ENCODE results near the gene TMEM176B. TPM values are rescaled to one million over a fixed set of nuclear protein-coding genes. Genes with fewer than 3 reads are reported as not detected.

Gene TMEM176B
- total and polyA plus RNA-seq, 7 donors = 2.2 to 15.9 (median 4.4) TPM

DNA sequence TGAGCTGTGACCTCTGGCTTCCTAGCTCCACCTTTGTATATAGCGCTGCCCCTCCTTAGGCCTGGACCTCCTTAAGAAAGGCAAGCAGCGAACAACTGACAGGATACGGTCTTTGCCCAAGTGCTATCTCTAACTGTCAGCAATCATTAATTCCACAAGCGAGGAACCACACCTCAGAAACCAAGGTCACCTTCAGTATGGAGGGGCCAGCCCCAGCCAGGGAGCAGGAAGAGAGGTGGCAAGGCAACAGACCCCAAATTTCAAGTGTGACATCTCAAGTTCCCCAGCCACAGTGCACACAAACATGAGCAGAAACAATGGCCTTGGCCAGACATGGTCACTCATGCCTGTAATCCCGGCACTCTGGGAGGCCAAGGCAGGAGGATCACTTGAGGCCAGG lies 47.4 kb upstream of the TMEM176B start:
- intact Hi-C loops (cut with DNase I) = no loop called here
- Histone ChIP-seq H3K4me1 (no peaks in the 10 kb centered on the region), H3K27ac (no peak overlapping the region), H3K36me3 (ENCODE audit: insufficient read depth in 1 of 2, low read depth in 1 of 2) (no peaks in the 10 kb centered on the region), H3K27me3 (ENCODE audit: insufficient read depth in 3 of 3, low read length in 2 of 3) (peaks cover 0 to 7% (median 4%) of the 10 kb centered on the region in 3 donors), H3K4me3 (no peak overlapping the region), H3K9me3 (no peaks in the 10 kb centered on the region)
- TF ChIP-seq, protein P1, sequence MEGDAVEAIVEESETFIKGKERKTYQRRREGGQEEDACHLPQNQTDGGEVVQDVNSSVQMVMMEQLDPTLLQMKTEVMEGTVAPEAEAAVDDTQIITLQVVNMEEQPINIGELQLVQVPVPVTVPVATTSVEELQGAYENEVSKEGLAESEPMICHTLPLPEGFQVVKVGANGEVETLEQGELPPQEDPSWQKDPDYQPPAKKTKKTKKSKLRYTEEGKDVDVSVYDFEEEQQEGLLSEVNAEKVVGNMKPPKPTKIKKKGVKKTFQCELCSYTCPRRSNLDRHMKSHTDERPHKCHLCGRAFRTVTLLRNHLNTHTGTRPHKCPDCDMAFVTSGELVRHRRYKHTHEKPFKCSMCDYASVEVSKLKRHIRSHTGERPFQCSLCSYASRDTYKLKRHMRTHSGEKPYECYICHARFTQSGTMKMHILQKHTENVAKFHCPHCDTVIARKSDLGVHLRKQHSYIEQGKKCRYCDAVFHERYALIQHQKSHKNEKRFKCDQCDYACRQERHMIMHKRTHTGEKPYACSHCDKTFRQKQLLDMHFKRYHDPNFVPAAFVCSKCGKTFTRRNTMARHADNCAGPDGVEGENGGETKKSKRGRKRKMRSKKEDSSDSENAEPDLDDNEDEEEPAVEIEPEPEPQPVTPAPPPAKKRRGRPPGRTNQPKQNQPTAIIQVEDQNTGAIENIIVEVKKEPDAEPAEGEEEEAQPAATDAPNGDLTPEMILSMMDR (IDR thresholded peaks at IDR 0.05) = no peak
- no peak for ATAC-seq
- 92 to 97% (median 95%) methylated on average over 5 of the region's 5 CpGs for WGBS, 3 donors
- no peak for DNase-seq

- ATAC-seq (no peak), DNase-seq (no peak)
- 69 to 79% (median 73%) methylated on average over 14 of the region's 14 CpGs for WGBS, 3 donors
- H3K4me1 ChIP-seq = no peaks in the 10 kb centered on the region
- H3K4me3 ChIP-seq = no peak overlapping the region
- intact Hi-C loops (cut with DNase I) = no loop called here
- no peaks in the 10 kb centered on the region for H3K9me3 ChIP-seq
- no peak overlapping the region for H3K27ac ChIP-seq
- peaks cover 0 to 2% (median under 1%) of the 10 kb centered on the region in 3 donors for H3K27me3 ChIP-seq (ENCODE audit: insufficient read depth in 3 of 3, low read length in 2 of 3)
- no peaks in the 10 kb centered on the region for H3K36me3 ChIP-seq (ENCODE audit: insufficient read depth in 1 of 2, low read depth in 1 of 2)
- TF ChIP-seq, protein P1 (IDR thresholded peaks at IDR 0.05) = no peak
Measured at GRCh38 chr7:150846291-150847115, 46.3 kb upstream of the TMEM176B start.

DNA sequence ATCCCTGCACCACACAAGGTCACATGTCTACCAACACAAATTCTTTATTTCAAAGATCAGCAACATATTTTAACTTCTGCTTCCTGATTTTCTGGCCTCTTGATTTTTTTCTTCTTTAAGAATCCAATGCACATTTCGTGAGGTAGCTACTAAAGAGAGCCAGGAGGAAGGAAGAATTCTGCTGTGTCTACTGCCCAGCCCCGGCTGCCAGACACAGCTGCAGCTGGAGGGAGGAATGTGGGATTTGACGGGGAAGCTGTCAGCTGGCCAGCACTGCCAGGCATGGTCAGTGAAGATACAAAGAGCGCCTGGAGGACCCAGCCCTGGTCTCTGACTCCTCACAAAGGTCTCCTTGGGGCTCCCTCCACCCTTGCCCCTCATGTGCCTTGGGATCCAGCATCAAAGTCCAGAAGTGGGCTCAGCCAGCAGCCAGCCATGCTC lies 45.3 kb upstream of the TMEM176B start:
- no peak overlapping the region for H3K27ac ChIP-seq
- DNase-seq = peak; percentile 30 to 59
- ATAC-seq = no peak
- no peak overlapping the region for H3K4me3 ChIP-seq
- H3K36me3 ChIP-seq (ENCODE audit: insufficient read depth in 1 of 2, low read depth in 1 of 2) = no peaks in the 10 kb centered on the region
- H3K4me1 ChIP-seq = no peaks in the 10 kb centered on the region
- no peaks in the 10 kb centered on the region for H3K27me3 ChIP-seq (ENCODE audit: insufficient read depth in 3 of 3, low read length in 2 of 3)
- intact Hi-C loops (cut with DNase I) = no loop called here
- 8 to 16% (median 11%) methylated on average over 4 of the region's 4 CpGs for WGBS, 3 donors
- H3K9me3 ChIP-seq = no peaks in the 10 kb centered on the region
- TF ChIP-seq, protein P1 (IDR thresholded peaks at IDR 0.05) = no peak

- intact Hi-C loops (cut with DNase I) = no loop called here
- TF ChIP-seq, protein P1 (IDR thresholded peaks at IDR 0.05) = no peak
- Histone ChIP-seq H3K4me3 (no peak overlapping the region), H3K27me3 (ENCODE audit: insufficient read depth in 3 of 3, low read length in 2 of 3) (no peaks in the 10 kb centered on the region), H3K27ac (no peak overlapping the region), H3K36me3 (ENCODE audit: insufficient read depth in 1 of 2, low read depth in 1 of 2) (no peaks in the 10 kb centered on the region), H3K4me1 (no peaks in the 10 kb centered on the region), H3K9me3 (no peaks in the 10 kb centered on the region)
- ATAC-seq = no peak
- DNase-seq = no peak
- WGBS, 3 donors = 68 to 82% (median 72%) methylated on average over 4 of the region's 4 CpGs
Measured at GRCh38 chr7:150842716-150843115, 42.6 kb upstream of the TMEM176B start.

Measured in psoas muscle (tissue), 8 donors.